IMR-90 (cell line): ENCODE measurements around the gene FAM43B. TPM values are rescaled to one million over a fixed set of nuclear protein-coding genes. Genes with fewer than 3 reads are reported as not detected.
A peak's percentile ranks its signal among the peaks of the same experiment; 100 is the strongest.

Source experiments
- ATAC-seq: fragments of 200-7000 bp; cut with Tn5 transposase; 2 replicates; pipeline ENCODE4 v1.9.1; 2020; ENCODE audit warnings: low read depth, mild to moderate bottlenecking, moderate library complexity
- BruUV-seq: library from RNA; stranded (reverse); fragments of 400-500 nt; replicated peaks from 2 replicates; lab custom pipeline; 2021; lab: Mats Ljungman, UMichigan
- CTCF ChIA-PET: fragments of 300-600 bp; formaldehyde crosslinking; extraction: SDS; loops from one replicate; lab custom pipeline; 2021; ENCODE audit warnings: antibody characterized with exemption; lab: Yijun Ruan, JAX
- POLR2A ChIA-PET: fragments of 300-600 bp; sonication (Branson Sonifier 250); formaldehyde crosslinking; loops from one replicate; lab custom pipeline; 2022; ENCODE audit warnings: antibody characterized with exemption; ENCODE audit not compliant: unreplicated experiment; lab: Charles Lee
- DNase-seq: peaks from one replicate; pipeline ENCODE4 v3.0.0; 2013
- H2AFZ ChIP-seq: replicated peaks from 2 replicates; pipeline ENCODE3; 2013; ENCODE audit warnings: low read length, mild to moderate bottlenecking; ENCODE audit not compliant: poor library complexity
- H2AK5ac ChIP-seq: 2 replicates; pipeline ENCODE4 v1.6.1; 2013; ENCODE audit warnings: low read depth, low read length, inconsistent platforms
- H2AK9ac ChIP-seq: replicated peaks from 2 replicates; pipeline ENCODE3; 2013; ENCODE audit warnings: mild to moderate bottlenecking, low read depth, low read length, moderate library complexity; ENCODE audit not compliant: poor library complexity
- H2BK120ac ChIP-seq: 2 replicates; pipeline ENCODE4 v1.6.1; 2013; ENCODE audit warnings: low read depth, low read length, inconsistent platforms
- H2BK15ac ChIP-seq: 3 replicates; pipeline ENCODE4 v1.6.1; 2013; ENCODE audit warnings: low read depth, low read length, inconsistent platforms
- H2BK20ac ChIP-seq: 2 replicates; pipeline ENCODE4 v1.6.1; 2013; ENCODE audit warnings: low read depth, mild to moderate bottlenecking, inconsistent platforms, low read length, moderate library complexity
- H2BK5ac ChIP-seq: 2 replicates; pipeline ENCODE4 v1.6.1; 2013; ENCODE audit warnings: mild to moderate bottlenecking, low read depth, low read length, inconsistent platforms; ENCODE audit not compliant: poor library complexity, severe bottlenecking
- H3K14ac ChIP-seq: replicated peaks from 2 replicates; pipeline ENCODE4 v1.6.1; 2013; ENCODE audit warnings: low read depth, low read length, inconsistent platforms
- H3K18ac ChIP-seq: 2 replicates; pipeline ENCODE4 v1.6.1; 2013; ENCODE audit warnings: low read depth, low read length, control low read depth
- H3K23ac ChIP-seq: 2 replicates; pipeline ENCODE4 v1.6.1; 2013; ENCODE audit warnings: low read depth, low read length, inconsistent platforms
- H3K27ac ChIP-seq: 2 replicates; pipeline ENCODE4 v1.5.1; 2013; ENCODE audit warnings: mild to moderate bottlenecking, control low read depth, low read length; ENCODE audit not compliant: insufficient read depth
- H3K27me3 ChIP-seq: 2 replicates; pipeline ENCODE4 v1.6.1; 2013; ENCODE audit warnings: low read length; ENCODE audit not compliant: control insufficient read depth, insufficient read depth
- H3K36me3 ChIP-seq: 2 replicates; pipeline ENCODE4 v1.6.1; 2013; ENCODE audit warnings: low read length, mixed read lengths; ENCODE audit not compliant: control insufficient read depth, insufficient read depth
- H3K4ac ChIP-seq: 2 replicates; pipeline ENCODE4 v1.6.1; 2013; ENCODE audit warnings: low read depth, low read length, inconsistent platforms
- H3K4me1 ChIP-seq: 2 replicates; pipeline ENCODE4 v1.6.1; 2013; ENCODE audit warnings: low read length, mixed read lengths; ENCODE audit not compliant: control insufficient read depth, insufficient read depth
- H3K4me2 ChIP-seq: 2 replicates; pipeline ENCODE4 v1.6.1; 2013; ENCODE audit warnings: low read depth, mild to moderate bottlenecking, control low read depth, low read length, moderate library complexity
- H3K4me3 ChIP-seq: 2 replicates; pipeline ENCODE4 v1.5.1; 2013; ENCODE audit warnings: low read depth, mild to moderate bottlenecking, control low read depth, low read length, moderate library complexity; ENCODE audit not compliant: insufficient read depth
- H3K56ac ChIP-seq: 2 replicates; pipeline ENCODE4 v1.6.1; 2013; ENCODE audit warnings: low read length, inconsistent platforms; ENCODE audit not compliant: insufficient read depth; ENCODE audit errors: extremely low read depth
- H3K79me1 ChIP-seq, 2 experiments: 2 replicates each; pipeline ENCODE4 v1.6.1; 2013; ENCODE audit warnings: low read length in 2 of 2, inconsistent platforms in 1 of 2, low read depth in 1 of 2
- H3K9ac ChIP-seq: 2 replicates; pipeline ENCODE4 v1.6.1; 2013; ENCODE audit warnings: low read depth, low read length, control low read depth
- H3K9me1 ChIP-seq: 2 replicates; pipeline ENCODE4 v1.6.1; 2013; ENCODE audit warnings: low read length, inconsistent platforms; ENCODE audit not compliant: insufficient read depth
- H3K9me3 ChIP-seq: 2 replicates; pipeline ENCODE4 v1.6.1; 2013; ENCODE audit warnings: low read length; ENCODE audit not compliant: control insufficient read depth, insufficient read depth
- H4K20me1 ChIP-seq: 2 replicates; pipeline ENCODE4 v1.6.1; 2013; ENCODE audit warnings: low read length, inconsistent platforms; ENCODE audit not compliant: insufficient read depth
- H4K5ac ChIP-seq: 2 replicates; pipeline ENCODE4 v1.6.1; 2013; ENCODE audit warnings: mild to moderate bottlenecking, low read depth, low read length, control low read depth
- H4K8ac ChIP-seq, 2 experiments: 2 replicates each; pipeline ENCODE4 v1.6.1; 2013; ENCODE audit warnings: low read depth in 2 of 2, low read length in 2 of 2, control low read depth in 1 of 2, inconsistent platforms in 1 of 2
- H4K91ac ChIP-seq: 2 replicates; pipeline ENCODE4 v1.6.1; 2013; ENCODE audit warnings: low read depth, low read length, inconsistent platforms; ENCODE audit not compliant: insufficient read depth
- BHLHE40 ChIP-seq: fragments of 150-350 bp; IDR thresholded peaks from 2 replicates; pipeline ENCODE4 v1.6.1; 2016; ENCODE audit warnings: mild to moderate bottlenecking, low read depth, low read length
- MXI1 ChIP-seq: IDR thresholded peaks from 2 replicates; pipeline ENCODE4 v1.6.1; 2012; ENCODE audit warnings: low read depth, mild to moderate bottlenecking, low read length, moderate library complexity, borderline replicate concordance
- WGBS, 2 experiments: methylation state at CpG; one replicate each; pipeline versions ENCODE4 v1.1.5 to v1.1.7; 2013; ENCODE audit warnings: missing lambda C conversion rate in 2 of 2; ENCODE audit not compliant: insufficient read length in 1 of 2; ENCODE audit errors: extremely low coverage in 2 of 2; 5-methylcytosine and 5-hydroxymethylcytosine counted together
- dilution Hi-C: fragments of 300-500 bp; cut with HindIII; formaldehyde crosslinking; loops from one replicate; pipeline ENCODE4 v1.14.3; 2018; ENCODE audit warnings: low sequenced_read_pairs; ENCODE audit not compliant: unreplicated experiment
- in situ Hi-C: fragments of 300-500 bp; cut with MboI; formaldehyde crosslinking; loops from 3 replicates; pipeline ENCODE4 v1.14.3; 2019; ENCODE audit warnings: low sequenced_read_pairs, inconsistent platforms, mixed read lengths
- intact Hi-C: fragments of 100-400 bp; cut with micrococcal nuclease; formaldehyde crosslinking; loops from 2 replicates; pipeline ENCODE4 v1.10.0; 2022
- polyA plus RNA-seq, 3 experiments: library from polyadenylated mRNA; depleted of rRNA; stranded (reverse); fragments of >200 nt; gene quantifications; 2 replicates each; pipeline ENCODE4 v1.2.3, GENCODE V29; 2012; ENCODE audit warnings: low replicate concordance in 1 of 3
- total RNA-seq: library from RNA; depleted of rRNA; stranded (reverse); fragments of >200 nt; gene quantifications from 2 replicates; pipeline ENCODE4 v1.2.3, GENCODE V29; 2012

FAM43B gene
- total and polyA plus RNA-seq, 2 of the 4 experiments (the other 2 are of a cell fraction): 0.05 TPM; not detected in 1

- peak; percentile 13; the same call in 1 of the 2 replicates for ATAC-seq
- POLR2A ChIA-PET: interaction anchor here (1.6 kb wide), 1 partner anchor 58 kb away, joined by 11 read pairs; no protein-coding TSS in a partner anchor
- H2AFZ ChIP-seq: peak overlapping the region; percentile 82
Measured at GRCh38 chr1:20575541-20576336, 23.4 kb downstream of the FAM43B start.

More at GRCh38 chr1:20575541-20576336, 23.4 kb downstream of the FAM43B start:
- Histone ChIP-seq H3K27me3 (peaks cover 20% of the 10 kb centered on the region), H3K36me3 (no peaks in the 10 kb centered on the region), H4K20me1 (no peaks in the 10 kb centered on the region), H3K9ac (no peak overlapping the region), H3K4me3 (no peak overlapping the region), H4K5ac (no peak overlapping the region), H2BK5ac (no peak overlapping the region), H2BK15ac (no peak overlapping the region), H2BK120ac (no peak overlapping the region; the same call in 1 of the 2 replicates), H3K9me1 (peaks cover 5% of the 10 kb centered on the region; the same call in 1 of the 2 replicates), H3K14ac (no peak overlapping the region), H3K79me1 (no peaks in the 10 kb centered on the region), H2AK5ac (peak overlapping the region; percentile 72; the same call in 1 of the 2 replicates), H2AK9ac (peak overlapping the region; percentile 60), H3K27ac (no peak overlapping the region), H3K9me3 (peaks cover 8% of the 10 kb centered on the region), H3K18ac (no peak overlapping the region), H4K91ac (0 out of 2 replicates have a peak overlapping the region, but pooled peaks have one; percentile 17), H3K23ac (no peak overlapping the region), H3K4me2 (no peak overlapping the region), H3K56ac (no peak overlapping the region), H3K4ac (peak overlapping the region; percentile 41; the same call in 1 of the 2 replicates), H2BK20ac (peak overlapping the region; percentile 54; the same call in 1 of the 2 replicates), H3K4me1 (no peaks in the 10 kb centered on the region; the same call in 1 of the 2 replicates), H4K8ac (peak overlapping the region in 1 of 2 experiments; percentile 79; a peak in 1 of 4 replicates)
- dilution Hi-C loops (no loop called here), in situ Hi-C loops (no loop called here), intact Hi-C loops (loop anchor here (1.0 kb wide), 2 partner anchors 58 to 65 kb away; partner anchors contain the start of gene PINK1)
- no peak for TF ChIP-seq MXI1
- no peak for TF ChIP-seq BHLHE40
- no TSS peak for BruUV-seq
- CTCF ChIA-PET: interaction anchor here (0.9 to 1.6 kb wide), 12 partner anchors 9 to 65 kb away, joined by 3 to 25 read pairs (median 5); no protein-coding TSS in a partner anchor
- DNase-seq: no peak
- no CpG with 5 or more reads among the region's 10 CpGs for WGBS, 2 experiments
